ENCODE results near the gene MYO1B. TPM values are rescaled to one million over a fixed set of nuclear protein-coding genes. Genes with fewer than 3 reads are reported as not detected.
A peak's percentile ranks its signal among the peaks of the same experiment; 100 is the strongest.

Gene MYO1B
- total and polyA plus RNA-seq, 2 experiments from 2014 or later: 26.4 to 70.6 TPM

- Histone ChIP-seq H3K4me2 (peak overlapping the region; percentile 40; the same call in 1 of the 2 replicates), H4K20me1 (replicated peaks; ENCODE audit: insufficient read depth) (peaks cover 32% of the 10 kb centered on the region), H3K4me3 (no peak overlapping the region), H3K36me3 (ENCODE audit: insufficient read depth) (no peaks in the 10 kb centered on the region), H3K9me2 (ENCODE audit: insufficient read depth) (no peaks in the 10 kb centered on the region), H3K4me1 (ENCODE audit: insufficient read depth) (peaks cover 46% of the 10 kb centered on the region), H3K79me2 (replicated peaks; ENCODE audit: insufficient read depth) (peaks cover 100% of the 10 kb centered on the region), H3F3A (replicated peaks; ENCODE audit: low read depth) (no peaks in the 10 kb centered on the region), H3K27me3 (ENCODE audit: insufficient read depth) (no peaks in the 10 kb centered on the region), H2AFZ (no peak overlapping the region), H3K27ac (ENCODE audit: low read depth) (0 out of 2 replicates have a peak overlapping the region, but pooled peaks have one; percentile 4)
- H3K27me3 Mint-ChIP-seq (ENCODE audit: insufficient read depth, low read depth, poor library complexity): no peaks in the 10 kb centered on the region
- no peaks in the 10 kb centered on the region for H3K36me3 Mint-ChIP-seq (ENCODE audit: low read depth)
- H3K4me3 Mint-ChIP-seq: no peak overlapping the region
- 0 out of 2 replicates have a peak overlapping the region, but pooled peaks have one; percentile 9 for H3K27ac Mint-ChIP-seq
- ATAC-seq: no peak; the same call in 2 of the 3 replicates
- no peaks in the 10 kb centered on the region for H3K9me3 Mint-ChIP-seq
- TF ChIP-seq ZNF114 (CRISPR knock-in tag; IDR thresholded peaks at IDR 0.05) (no peak), EZH2phosphoT487 (IDR thresholded peaks at IDR 0.05; ENCODE audit: unreplicated experiment) (no peak), ZNF331 (CRISPR knock-in tag; IDR thresholded peaks at IDR 0.05; ENCODE audit: low read depth) (no peak), REST (IDR thresholded peaks at IDR 0.05; ENCODE audit: unreplicated experiment) (no peak), CREB1 (CRISPR knock-in tag; IDR thresholded peaks at IDR 0.05; ENCODE audit: low read depth) (no peak)
- peaks cover 66% of the 10 kb centered on the region for H3K4me1 Mint-ChIP-seq
- DNase-seq (ENCODE audit: low spot score): no peak
Observed at GRCh38 chr2:191265311-191266170, 20.3 kb downstream of the MYO1B start.

- Histone ChIP-seq H3K27me3 (ENCODE audit: insufficient read depth) (no peaks in the 10 kb centered on the region), H3K27ac (ENCODE audit: low read depth) (no peak overlapping the region), H4K20me1 (replicated peaks; ENCODE audit: insufficient read depth) (peaks cover 38% of the 10 kb centered on the region), H3K4me2 (no peak overlapping the region), H3K9me2 (ENCODE audit: insufficient read depth) (no peaks in the 10 kb centered on the region), H3K79me2 (replicated peaks; ENCODE audit: insufficient read depth) (peaks cover 100% of the 10 kb centered on the region), H3K4me1 (ENCODE audit: insufficient read depth) (peaks cover 46% of the 10 kb centered on the region), H3K4me3 (no peak overlapping the region), H3F3A (replicated peaks; ENCODE audit: low read depth) (no peaks in the 10 kb centered on the region), H3K36me3 (ENCODE audit: insufficient read depth) (no peaks in the 10 kb centered on the region), H2AFZ (no peak overlapping the region)
- H3K36me3 Mint-ChIP-seq (ENCODE audit: low read depth): no peaks in the 10 kb centered on the region
- H3K27ac Mint-ChIP-seq: no peak overlapping the region
- DNase-seq (ENCODE audit: low spot score): no peak
- no peak overlapping the region for H3K4me3 Mint-ChIP-seq
- peaks cover 68% of the 10 kb centered on the region for H3K4me1 Mint-ChIP-seq
- ATAC-seq: no peak
- no peaks in the 10 kb centered on the region for H3K27me3 Mint-ChIP-seq (ENCODE audit: insufficient read depth, low read depth, poor library complexity)
- no peaks in the 10 kb centered on the region for H3K9me3 Mint-ChIP-seq
- TF ChIP-seq STAT1 (IDR thresholded peaks at IDR 0.05; ENCODE audit: unreplicated experiment) (no peak), ZNF114 (CRISPR knock-in tag; IDR thresholded peaks at IDR 0.05) (no peak), POLR2AphosphoS5 (IDR thresholded peaks at IDR 0.05; ENCODE audit: low read depth) (no peak), ETS1 (IDR thresholded peaks at IDR 0.05) (no peak), CREB1 (CRISPR knock-in tag; IDR thresholded peaks at IDR 0.05; ENCODE audit: low read depth) (no peak), ZNF462 (CRISPR knock-in tag; IDR thresholded peaks at IDR 0.05) (no peak), EZH2 (IDR thresholded peaks at IDR 0.05; ENCODE audit: low read depth, unreplicated experiment) (no peak)
Observed at GRCh38 chr2:191266201-191266600, 21.0 kb downstream of the MYO1B start.
